WERI-Rb-1 (cell line): Measurements from ENCODE around the gene C2.

Experiments
- DNase-seq: peaks from one replicate; pipeline ENCODE4 v3.0.0-alpha.2; 2020
- H3K27ac ChIP-seq: fragments of 250-450 bp; sonication (Bioruptor Pico); 2 replicates; pipeline ENCODE4 v1.5.1; 2020; ENCODE audit warnings: mild to moderate bottlenecking, moderate library complexity
- H3K27me3 ChIP-seq: fragments of 250-450 bp; sonication (Bioruptor Pico); 2 replicates; pipeline ENCODE4 v1.5.1; 2021; ENCODE audit warnings: mild to moderate bottlenecking, low read depth, moderate library complexity; ENCODE audit not compliant: insufficient read depth, severe bottlenecking
- H3K36me3 ChIP-seq: fragments of 250-450 bp; sonication (Bioruptor Pico); 2 replicates; pipeline ENCODE4 v1.5.1; 2020; ENCODE audit warnings: mild to moderate bottlenecking, moderate library complexity
- H3K4me3 ChIP-seq: 2 replicates; pipeline ENCODE4 v1.5.1; 2011; ENCODE audit warnings: low read depth, mild to moderate bottlenecking, control low read depth, low read length
- H3K9me3 ChIP-seq: fragments of 250-450 bp; sonication (Bioruptor Pico); 2 replicates; pipeline ENCODE4 v1.5.1; 2021; ENCODE audit warnings: mild to moderate bottlenecking, moderate library complexity; ENCODE audit not compliant: severe bottlenecking
- CTCF ChIP-seq: IDR thresholded peaks from 2 replicates; pipeline ENCODE4 v1.5.1; 2011; ENCODE audit warnings: low read depth, mild to moderate bottlenecking, control low read depth, inconsistent platforms, low read length

The C2 gene

DNA sequence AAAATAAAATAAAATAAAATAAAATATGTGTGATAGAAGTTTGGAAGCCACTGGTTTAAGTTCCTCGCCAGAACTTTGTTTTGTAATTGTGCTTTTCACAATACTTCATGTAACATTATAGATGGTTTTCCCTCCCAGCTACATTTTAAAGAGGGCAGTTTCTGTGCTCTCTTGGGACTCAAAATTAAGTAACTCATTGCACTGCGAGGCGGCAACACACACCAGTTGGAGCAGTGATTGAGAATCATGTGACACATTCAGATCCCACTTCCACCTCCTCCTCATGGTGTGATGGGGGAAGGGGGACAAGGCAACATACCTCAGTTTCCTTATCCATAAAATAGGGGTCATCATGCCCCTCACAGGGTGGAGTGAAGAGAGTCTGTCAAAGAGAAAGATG lies 7.5 kb downstream of the C2 start:
- no peak for DNase-seq
- peaks cover 3% of the 10 kb centered on the region for H3K9me3 ChIP-seq
- no peak for TF ChIP-seq CTCF
- H3K36me3 ChIP-seq, result no peaks in the 10 kb centered on the region
- no peak overlapping the region for H3K27ac ChIP-seq
- no peaks in the 10 kb centered on the region for H3K27me3 ChIP-seq
- H3K4me3 ChIP-seq, result no peak overlapping the region

- Histone ChIP-seq H3K36me3 (no peaks in the 10 kb centered on the region), H3K27me3 (no peaks in the 10 kb centered on the region), H3K4me3 (no peak overlapping the region), H3K27ac (no peak overlapping the region), H3K9me3 (peaks cover 3% of the 10 kb centered on the region)
- DNase-seq, result no peak
- TF ChIP-seq CTCF, result no peak
These were observed 8.3 kb downstream of the C2 start for GRCh38 chr6:31935823-31936222.

- Histone ChIP-seq H3K4me3 (no peak overlapping the region), H3K27me3 (no peaks in the 10 kb centered on the region), H3K9me3 (no peaks in the 10 kb centered on the region), H3K36me3 (no peaks in the 10 kb centered on the region), H3K27ac (no peak overlapping the region)
- no peak for TF ChIP-seq CTCF
- no peak for DNase-seq
These were observed 12.7 kb downstream of the C2 start for GRCh38 chr6:31940256-31940664.

DNA sequence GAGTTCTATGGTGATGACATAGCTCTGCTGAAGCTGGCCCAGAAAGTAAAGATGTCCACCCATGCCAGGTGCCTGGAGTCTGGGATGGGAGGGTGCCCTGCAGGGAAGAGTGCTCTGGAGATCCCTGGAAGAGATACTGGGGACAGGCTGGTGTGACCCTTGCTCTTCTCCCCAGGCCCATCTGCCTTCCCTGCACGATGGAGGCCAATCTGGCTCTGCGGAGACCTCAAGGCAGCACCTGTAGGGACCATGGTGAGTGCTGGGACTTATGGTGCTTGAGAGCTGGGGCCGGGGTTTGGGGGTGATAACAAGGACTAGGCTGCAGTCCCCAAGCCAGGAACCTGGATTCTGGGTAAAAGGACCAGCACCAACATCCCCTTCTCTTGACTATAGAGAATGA lies 16.2 kb downstream of the C2 start:
- no peaks in the 10 kb centered on the region for H3K36me3 ChIP-seq
- TF ChIP-seq CTCF, result no peak
- H3K4me3 ChIP-seq, result no peak overlapping the region
- no peak overlapping the region for H3K27ac ChIP-seq
- DNase-seq, result no peak
- no peaks in the 10 kb centered on the region for H3K9me3 ChIP-seq
- H3K27me3 ChIP-seq, result no peaks in the 10 kb centered on the region

DNA sequence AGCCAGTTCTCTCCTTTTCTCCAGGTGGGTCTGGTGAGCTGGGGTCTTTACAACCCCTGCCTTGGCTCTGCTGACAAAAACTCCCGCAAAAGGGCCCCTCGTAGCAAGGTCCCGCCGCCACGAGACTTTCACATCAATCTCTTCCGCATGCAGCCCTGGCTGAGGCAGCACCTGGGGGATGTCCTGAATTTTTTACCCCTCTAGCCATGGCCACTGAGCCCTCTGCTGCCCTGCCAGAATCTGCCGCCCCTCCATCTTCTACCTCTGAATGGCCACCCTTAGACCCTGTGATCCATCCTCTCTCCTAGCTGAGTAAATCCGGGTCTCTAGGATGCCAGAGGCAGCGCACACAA lies 17.6 kb downstream of the C2 start:
- no peaks in the 10 kb centered on the region; the same call in 1 of the 2 replicates for H3K36me3 ChIP-seq
- no peaks in the 10 kb centered on the region for H3K27me3 ChIP-seq
- no peaks in the 10 kb centered on the region for H3K9me3 ChIP-seq
- H3K4me3 ChIP-seq, result no peak overlapping the region
- no peak for TF ChIP-seq CTCF
- no peak overlapping the region for H3K27ac ChIP-seq
- no peak for DNase-seq

DNA sequence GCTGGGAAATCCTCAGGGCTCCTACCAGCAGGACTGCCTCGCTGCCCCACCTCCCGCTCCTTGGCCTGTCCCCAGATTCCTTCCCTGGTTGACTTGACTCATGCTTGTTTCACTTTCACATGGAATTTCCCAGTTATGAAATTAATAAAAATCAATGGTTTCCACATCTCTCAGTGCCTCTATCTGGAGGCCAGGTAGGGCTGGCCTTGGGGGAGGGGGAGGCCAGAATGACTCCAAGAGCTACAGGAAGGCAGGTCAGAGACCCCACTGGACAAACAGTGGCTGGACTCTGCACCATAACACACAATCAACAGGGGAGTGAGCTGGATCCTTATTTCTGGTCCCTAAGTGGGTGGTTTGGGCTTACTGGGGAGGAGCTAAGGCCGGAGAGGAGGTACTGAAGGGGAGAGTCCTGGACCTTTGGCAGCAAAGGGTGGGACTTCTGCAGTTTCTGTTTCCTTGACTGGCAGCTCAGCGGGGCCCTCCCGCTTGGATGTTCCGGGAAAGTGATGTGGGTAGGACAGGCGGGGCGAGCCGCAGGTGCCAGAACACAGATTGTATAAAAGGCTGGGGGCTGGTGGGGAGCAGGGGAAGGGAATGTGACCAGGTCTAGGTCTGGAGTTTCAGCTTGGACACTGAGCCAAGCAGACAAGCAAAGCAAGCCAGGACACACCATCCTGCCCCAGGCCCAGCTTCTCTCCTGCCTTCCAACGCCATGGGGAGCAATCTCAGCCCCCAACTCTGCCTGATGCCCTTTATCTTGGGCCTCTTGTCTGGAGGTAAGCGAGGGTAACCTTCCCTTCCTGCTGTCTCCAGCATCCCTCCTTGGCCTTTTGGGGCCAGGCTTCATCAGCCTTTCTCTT lies 18.2 kb downstream of the C2 start, which contains the start of gene CFB:
Gene CFB, plus strand, starts transcription at position 589 of the 863 bp plus-strand sequence. Its CDS starts 127 bp downstream, at position 716.
- H3K36me3 ChIP-seq, result peaks cover under 1% of the 10 kb centered on the region
- H3K27ac ChIP-seq, result no peak within 1 kb of the TSS
- no peaks in the 10 kb centered on the region for H3K27me3 ChIP-seq
- no peak for TF ChIP-seq CTCF
- no peaks in the 10 kb centered on the region for H3K9me3 ChIP-seq
- DNase-seq, result no peak
- no peak within 1 kb of the TSS for H3K4me3 ChIP-seq
